ENCODE data around the gene AKR7A2.

The AKR7A2 gene

GRCh38 chr1:19348441-19349198 lies 36.7 kb upstream of the AKR7A2 start:
- H3K9me3 Mint-ChIP-seq: no peaks in the 10 kb centered on the region
- H3K4me1 Mint-ChIP-seq (ENCODE audit: low read depth): peaks cover 2% of the 10 kb centered on the region
- H3K27me3 Mint-ChIP-seq (ENCODE audit: low read depth): no peaks in the 10 kb centered on the region
- no peak overlapping the region for H3K27ac Mint-ChIP-seq
- peaks cover 11% of the 10 kb centered on the region for H3K36me3 Mint-ChIP-seq (ENCODE audit: low read depth)
- no peak overlapping the region for H3K4me3 Mint-ChIP-seq

GRCh38 chr1:19347533-19348172 lies 35.7 kb upstream of the AKR7A2 start:
- no peaks in the 10 kb centered on the region for H3K9me3 Mint-ChIP-seq
- peaks cover 12% of the 10 kb centered on the region for H3K36me3 Mint-ChIP-seq (ENCODE audit: low read depth)
- peaks cover 2% of the 10 kb centered on the region for H3K4me1 Mint-ChIP-seq (ENCODE audit: low read depth)
- H3K27me3 Mint-ChIP-seq (ENCODE audit: low read depth): no peaks in the 10 kb centered on the region
- no peak overlapping the region for H3K4me3 Mint-ChIP-seq
- H3K27ac Mint-ChIP-seq: no peak overlapping the region

- Mint-ChIP-seq H3K4me1 (ENCODE audit: low read depth) (peaks cover 2% of the 10 kb centered on the region), H3K27me3 (ENCODE audit: low read depth) (no peaks in the 10 kb centered on the region)
These were observed 34.1 kb upstream of the AKR7A2 start for GRCh38 chr1:19346026-19346425.

GRCh38 chr1:19345391-19345790 lies 33.4 kb upstream of the AKR7A2 start:
- Mint-ChIP-seq H3K9me3 (no peaks in the 10 kb centered on the region), H3K4me3 (no peak overlapping the region), H3K27ac (no peak overlapping the region), H3K27me3 (ENCODE audit: low read depth) (no peaks in the 10 kb centered on the region), H3K4me1 (ENCODE audit: low read depth) (peaks cover 2% of the 10 kb centered on the region), H3K36me3 (ENCODE audit: low read depth) (peaks cover 13% of the 10 kb centered on the region)

More at GRCh38 chr1:19346026-19346425, 34.1 kb upstream of the AKR7A2 start:
- Mint-ChIP-seq H3K36me3 (ENCODE audit: low read depth) (peaks cover 13% of the 10 kb centered on the region), H3K27ac (peak overlapping the region; percentile 31), H3K4me3 (no peak overlapping the region), H3K9me3 (no peaks in the 10 kb centered on the region)

GRCh38 chr1:19344831-19345230 lies 32.9 kb upstream of the AKR7A2 start:
- peaks cover 2% of the 10 kb centered on the region for H3K4me1 Mint-ChIP-seq (ENCODE audit: low read depth)
- H3K36me3 Mint-ChIP-seq (ENCODE audit: low read depth): peaks cover 10% of the 10 kb centered on the region
- H3K9me3 Mint-ChIP-seq: no peaks in the 10 kb centered on the region
- H3K27ac Mint-ChIP-seq: no peak overlapping the region
- no peaks in the 10 kb centered on the region for H3K27me3 Mint-ChIP-seq (ENCODE audit: low read depth)
- no peak overlapping the region for H3K4me3 Mint-ChIP-seq

- peaks cover 2% of the 10 kb centered on the region for H3K4me1 Mint-ChIP-seq (ENCODE audit: low read depth)
- H3K27me3 Mint-ChIP-seq (ENCODE audit: low read depth): no peaks in the 10 kb centered on the region
- H3K27ac Mint-ChIP-seq: no peak overlapping the region
- no peaks in the 10 kb centered on the region for H3K9me3 Mint-ChIP-seq
- peaks cover 11% of the 10 kb centered on the region for H3K36me3 Mint-ChIP-seq (ENCODE audit: low read depth)
- no peak overlapping the region for H3K4me3 Mint-ChIP-seq
These were observed 32.4 kb upstream of the AKR7A2 start for GRCh38 chr1:19344372-19344810.

GRCh38 chr1:19343617-19344350 lies 31.8 kb upstream of the AKR7A2 start:
- Mint-ChIP-seq H3K36me3 (ENCODE audit: low read depth) (peaks cover 16% of the 10 kb centered on the region), H3K4me3 (no peak overlapping the region), H3K27me3 (ENCODE audit: low read depth) (no peaks in the 10 kb centered on the region), H3K4me1 (ENCODE audit: low read depth) (peaks cover 2% of the 10 kb centered on the region), H3K27ac (no peak overlapping the region), H3K9me3 (no peaks in the 10 kb centered on the region)

- H3K9me3 Mint-ChIP-seq: no peaks in the 10 kb centered on the region
- H3K4me1 Mint-ChIP-seq (ENCODE audit: low read depth): peaks cover 2% of the 10 kb centered on the region
- H3K4me3 Mint-ChIP-seq: no peak overlapping the region
- H3K36me3 Mint-ChIP-seq (ENCODE audit: low read depth): peaks cover 19% of the 10 kb centered on the region
- no peak overlapping the region for H3K27ac Mint-ChIP-seq
- no peaks in the 10 kb centered on the region for H3K27me3 Mint-ChIP-seq (ENCODE audit: low read depth)
These were observed 31.1 kb upstream of the AKR7A2 start for GRCh38 chr1:19342894-19343616.

GRCh38 chr1:19342062-19342750 lies 30.3 kb upstream of the AKR7A2 start:
- peaks cover 2% of the 10 kb centered on the region for H3K4me1 Mint-ChIP-seq (ENCODE audit: low read depth)
- no peak overlapping the region for H3K27ac Mint-ChIP-seq
- no peak overlapping the region for H3K4me3 Mint-ChIP-seq
- H3K36me3 Mint-ChIP-seq (ENCODE audit: low read depth): peaks cover 18% of the 10 kb centered on the region
- H3K27me3 Mint-ChIP-seq (ENCODE audit: low read depth): no peaks in the 10 kb centered on the region
- H3K9me3 Mint-ChIP-seq: no peaks in the 10 kb centered on the region

GRCh38 chr1:19341201-19342061 lies 29.5 kb upstream of the AKR7A2 start:
- peaks cover 18% of the 10 kb centered on the region for H3K36me3 Mint-ChIP-seq (ENCODE audit: low read depth)
- no peaks in the 10 kb centered on the region for H3K9me3 Mint-ChIP-seq
- H3K27me3 Mint-ChIP-seq (ENCODE audit: low read depth): no peaks in the 10 kb centered on the region
- H3K4me3 Mint-ChIP-seq: no peak overlapping the region
- peaks cover 2% of the 10 kb centered on the region for H3K4me1 Mint-ChIP-seq (ENCODE audit: low read depth)
- H3K27ac Mint-ChIP-seq: no peak overlapping the region

GRCh38 chr1:19340387-19340937 lies 28.5 kb upstream of the AKR7A2 start:
- Mint-ChIP-seq H3K9me3 (no peaks in the 10 kb centered on the region), H3K27ac (no peak overlapping the region), H3K4me3 (no peak overlapping the region), H3K4me1 (ENCODE audit: low read depth) (no peaks in the 10 kb centered on the region), H3K27me3 (ENCODE audit: low read depth) (no peaks in the 10 kb centered on the region), H3K36me3 (ENCODE audit: low read depth) (peaks cover 13% of the 10 kb centered on the region)

GRCh38 chr1:19339214-19339861 lies 27.4 kb upstream of the AKR7A2 start:
- Mint-ChIP-seq H3K27me3 (ENCODE audit: low read depth) (no peaks in the 10 kb centered on the region), H3K4me1 (ENCODE audit: low read depth) (no peaks in the 10 kb centered on the region), H3K27ac (no peak overlapping the region), H3K9me3 (no peaks in the 10 kb centered on the region), H3K36me3 (ENCODE audit: low read depth) (peaks cover 13% of the 10 kb centered on the region), H3K4me3 (no peak overlapping the region)

All from T-helper 1 cell treated with Interleukin-12 subunit alpha and Interleukin-12 subunit beta and Interleukin-4 antibody, amounts not matched to agents 30 μg/mL and 1 μg/mL, for 36 hours (primary cell).